Sigmoid colon (tissue), 7 donors: Measurements from ENCODE around the gene SCN4A. TPM values are rescaled to one million over a fixed set of nuclear protein-coding genes. Genes with fewer than 3 reads are reported as not detected.

Experiments
- DNase-seq: peaks from one replicate; pipeline ENCODE4 v3.0.0-alpha.2; 2019
- H3K27ac ChIP-seq, 4 donors: fragments of 200-600 bp; sonication (generic); one replicate each; pipeline ENCODE4 v1.5.1; 2016 to 2019; ENCODE audit warnings: mild to moderate bottlenecking in 1 of 4
- H3K27me3 ChIP-seq, 3 donors: fragments of 200-600 bp; sonication (generic); one replicate each; pipeline ENCODE4 v1.5.1; 2019; ENCODE audit warnings: mild to moderate bottlenecking in 1 of 3
- H3K36me3 ChIP-seq, 4 donors: fragments of 200-600 bp; sonication (generic); one replicate each; pipeline ENCODE4 v1.5.1; 2016 to 2019
- H3K4me1 ChIP-seq, 4 donors: fragments of 200-600 bp; sonication (generic); one replicate each; pipeline ENCODE4 v1.5.1; 2017 to 2019
- H3K4me3 ChIP-seq, 4 donors: fragments of 200-600 bp; sonication (generic); one replicate each; pipeline ENCODE4 v1.5.1; 2017 to 2019; ENCODE audit warnings: mild to moderate bottlenecking in 2 of 4, moderate library complexity in 1 of 4
- H3K9me3 ChIP-seq, 4 donors: fragments of 200-600 bp in 3 of 4; sonication (generic) in 3 of 4; one replicate each; pipeline versions ENCODE4 v1.5.1 to v1.6.1; 2013 to 2019
- EP300 ChIP-seq, 4 donors: sonication (generic); formaldehyde crosslinking; IDR thresholded peaks; one replicate each; pipeline ENCODE4 v1.6.1; 2017; ENCODE audit warnings: antibody characterized with exemption in 4 of 4
- POLR2A ChIP-seq, 2 donors: fragments of 450-650 bp; IDR thresholded peaks; one replicate each; pipeline ENCODE4 v1.6.1; 2016; ENCODE audit warnings: antibody characterized with exemption in 2 of 2, mild to moderate bottlenecking in 2 of 2, moderate library complexity in 2 of 2
- POLR2AphosphoS5 ChIP-seq, 4 donors: sonication (generic); formaldehyde crosslinking; IDR thresholded peaks; one replicate each; pipeline ENCODE4 v1.6.1; 2017; ENCODE audit warnings: antibody characterized with exemption in 4 of 4
- WGBS, 2 donors: extraction: QIAGEN DNeasy Blood & Tissue Kit; methylation state at CpG; one replicate each; pipeline ENCODE4 v1.1.7; 2013; 5-methylcytosine and 5-hydroxymethylcytosine counted together
- intact Hi-C: fragments of 100-400 bp; cut with DNase I; formaldehyde crosslinking; loops from one replicate; pipeline ENCODE4 v1.15.1; 2023
- polyA plus RNA-seq, 3 donors: library from polyadenylated mRNA; stranded (reverse); fragments of 200-250 nt; gene quantifications; one replicate each; pipeline ENCODE4 v1.2.3, GENCODE V29; 2013
- total RNA-seq, 4 donors: library from RNA; depleted of rRNA; stranded (reverse); fragments of >200 nt; gene quantifications; one replicate each; pipeline ENCODE4 v1.1.0, GENCODE V29; 2016
- TF ChIP-seq, protein P1 (sequence below), 4 experiments: fragments of 450-650 bp in 3 of 4; fragments of 200-600 bp in 1 of 4; IDR thresholded peaks; one replicate each; pipeline ENCODE4 v1.5.1; 2016 to 2019; ENCODE audit warnings: antibody characterized with exemption in 4 of 4, mild to moderate bottlenecking in 3 of 4, moderate library complexity in 2 of 4
- donor health status: healthy with polysubstance abuse.
- donor health status: Bipolar disorder and iron deficiency.
- donor health status: healthy.

The SCN4A gene
- total and polyA plus RNA-seq, 7 donors = 0.23 to 4.2 (median 0.70) TPM; not detected in 1

DNA sequence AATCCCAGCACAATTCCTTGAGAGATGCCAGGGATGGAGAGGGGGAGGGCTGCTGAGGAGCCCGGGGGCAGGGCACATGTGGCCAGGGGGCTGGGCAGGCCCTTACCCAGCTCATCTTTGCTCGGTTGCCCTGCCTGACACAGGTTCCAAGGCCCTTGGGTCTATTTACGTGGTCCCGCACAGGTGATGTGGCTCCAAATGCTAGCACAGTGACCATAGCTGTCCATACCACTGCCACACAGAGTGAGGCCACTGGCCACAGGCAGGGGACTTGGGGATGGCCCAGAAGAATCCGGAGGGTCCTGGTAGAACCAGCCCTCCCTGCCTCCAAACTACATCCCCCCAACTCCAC, 15.4 kb upstream of the SCN4A start:
- Histone ChIP-seq H3K4me3 (peak overlapping the region in 2 of 4 donors; percentile 36 to 43), H3K4me1 (peaks cover 0 to 52% (median 37%) of the 10 kb centered on the region in 4 donors), H3K27ac (peak overlapping the region in 3 of 4 donors; percentile 2 to 74 (median 69)), H3K36me3 (no peaks in the 10 kb centered on the region), H3K27me3 (peaks cover 0 to 29% (median 5%) of the 10 kb centered on the region in 3 donors), H3K9me3 (no peaks in the 10 kb centered on the region)
- no peak for DNase-seq
- WGBS, 2 donors = 78 to 93% methylated on average over 5 of the region's 5 CpGs
- intact Hi-C loops = no loop called here
- TF ChIP-seq POLR2AphosphoS5 (IDR thresholded peaks at IDR 0.05) = no peak
- no peak for TF ChIP-seq EP300 (IDR thresholded peaks at IDR 0.05)
- no peak for TF ChIP-seq POLR2A (IDR thresholded peaks at IDR 0.05)
- TF ChIP-seq, protein P1, sequence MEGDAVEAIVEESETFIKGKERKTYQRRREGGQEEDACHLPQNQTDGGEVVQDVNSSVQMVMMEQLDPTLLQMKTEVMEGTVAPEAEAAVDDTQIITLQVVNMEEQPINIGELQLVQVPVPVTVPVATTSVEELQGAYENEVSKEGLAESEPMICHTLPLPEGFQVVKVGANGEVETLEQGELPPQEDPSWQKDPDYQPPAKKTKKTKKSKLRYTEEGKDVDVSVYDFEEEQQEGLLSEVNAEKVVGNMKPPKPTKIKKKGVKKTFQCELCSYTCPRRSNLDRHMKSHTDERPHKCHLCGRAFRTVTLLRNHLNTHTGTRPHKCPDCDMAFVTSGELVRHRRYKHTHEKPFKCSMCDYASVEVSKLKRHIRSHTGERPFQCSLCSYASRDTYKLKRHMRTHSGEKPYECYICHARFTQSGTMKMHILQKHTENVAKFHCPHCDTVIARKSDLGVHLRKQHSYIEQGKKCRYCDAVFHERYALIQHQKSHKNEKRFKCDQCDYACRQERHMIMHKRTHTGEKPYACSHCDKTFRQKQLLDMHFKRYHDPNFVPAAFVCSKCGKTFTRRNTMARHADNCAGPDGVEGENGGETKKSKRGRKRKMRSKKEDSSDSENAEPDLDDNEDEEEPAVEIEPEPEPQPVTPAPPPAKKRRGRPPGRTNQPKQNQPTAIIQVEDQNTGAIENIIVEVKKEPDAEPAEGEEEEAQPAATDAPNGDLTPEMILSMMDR (IDR thresholded peaks at IDR 0.05) = no peak

GRCh38 chr17:63987221-63988126, 14.8 kb upstream of the SCN4A start:
- Histone ChIP-seq H3K4me3 (no peak overlapping the region), H3K36me3 (no peaks in the 10 kb centered on the region), H3K27me3 (peaks cover 0 to 25% (median 5%) of the 10 kb centered on the region in 3 donors), H3K4me1 (peaks cover 0 to 56% (median 40%) of the 10 kb centered on the region in 4 donors), H3K27ac (peak overlapping the region; percentile 2 to 74 (median 44)), H3K9me3 (no peaks in the 10 kb centered on the region)
- DNase-seq = no peak
- WGBS, 2 donors = 77 to 83% methylated on average over 18 of the region's 18 CpGs
- TF ChIP-seq POLR2A (IDR thresholded peaks at IDR 0.05) (no peak), POLR2AphosphoS5 (IDR thresholded peaks at IDR 0.05) (no peak), EP300 (IDR thresholded peaks at IDR 0.05) (no peak)
- TF ChIP-seq, protein P1 (IDR thresholded peaks at IDR 0.05) = no peak
- intact Hi-C loops = no loop called here

GRCh38 chr17:63986821-63987220, 14.1 kb upstream of the SCN4A start:
- WGBS, 2 donors = 56 to 63% methylated on average over 3 of the region's 3 CpGs
- H3K4me3 ChIP-seq = no peak overlapping the region
- H3K36me3 ChIP-seq = no peaks in the 10 kb centered on the region
- H3K27ac ChIP-seq = peak overlapping the region in 3 of 4 donors; percentile 20 to 74 (median 69)
- TF ChIP-seq POLR2A (IDR thresholded peaks at IDR 0.05) = no peak
- TF ChIP-seq POLR2AphosphoS5 (IDR thresholded peaks at IDR 0.05) = no peak
- TF ChIP-seq, protein P1 (IDR thresholded peaks at IDR 0.05) = no peak
- no peak for TF ChIP-seq EP300 (IDR thresholded peaks at IDR 0.05)
- intact Hi-C loops = no loop called here
- peaks cover 0 to 18% (median 5%) of the 10 kb centered on the region in 3 donors for H3K27me3 ChIP-seq
- peaks cover 0 to 3% (median 0%) of the 10 kb centered on the region in 4 donors for H3K9me3 ChIP-seq
- DNase-seq = no peak
- peaks cover 0 to 56% (median 40%) of the 10 kb centered on the region in 4 donors for H3K4me1 ChIP-seq

GRCh38 chr17:63985387-63986140, 12.8 kb upstream of the SCN4A start:
- Histone ChIP-seq H3K27me3 (peaks cover 0 to 11% (median 2%) of the 10 kb centered on the region in 3 donors), H3K4me3 (no peak overlapping the region), H3K9me3 (peaks cover 0 to 3% (median 0%) of the 10 kb centered on the region in 4 donors), H3K36me3 (no peaks in the 10 kb centered on the region), H3K4me1 (peaks cover 0 to 56% (median 42%) of the 10 kb centered on the region in 4 donors), H3K27ac (peak overlapping the region; percentile 12 to 72 (median 34))
- DNase-seq = no peak
- TF ChIP-seq POLR2AphosphoS5 (IDR thresholded peaks at IDR 0.05) (no peak), EP300 (IDR thresholded peaks at IDR 0.05) (no peak), POLR2A (IDR thresholded peaks at IDR 0.05) (no peak)
- TF ChIP-seq, protein P1 (IDR thresholded peaks at IDR 0.05) = no peak
- intact Hi-C loops = no loop called here
- WGBS, 2 donors = 81 to 90% methylated on average over 13 of the region's 13 CpGs
